HepG2 (cell line): ENCODE data around the gene MASP1. TPM values are rescaled to one million over a fixed set of nuclear protein-coding genes. Genes with fewer than 3 reads are reported as not detected.

Experiments
- CENPX ChIP-seq: sonication (generic); formaldehyde crosslinking; IDR thresholded peaks from 2 replicates; pipeline ENCODE4 v1.9.0; 2021; ENCODE audit warnings: mild to moderate bottlenecking, missing genetic modification reagents, moderate library complexity
- EEA1 ChIP-seq: sonication (generic); formaldehyde crosslinking; IDR thresholded peaks from 2 replicates; pipeline ENCODE4 v1.5.1; 2020; ENCODE audit warnings: mild to moderate bottlenecking, missing genetic modification reagents, borderline replicate concordance
- ESRRA ChIP-seq: sonication (generic); formaldehyde crosslinking; IDR thresholded peaks from 2 replicates; pipeline ENCODE4 v1.5.1; 2020; ENCODE audit warnings: mild to moderate bottlenecking, low read depth, missing genetic modification reagents
- HNF1A ChIP-seq, 2 experiments: sonication (generic) in 1 of 2; formaldehyde crosslinking in 1 of 2; IDR thresholded peaks; 2 replicates each; pipeline versions ENCODE4 v1.4.0 to v1.6.1; 2016 to 2020; ENCODE audit warnings: borderline replicate concordance in 1 of 2, low read depth in 1 of 2, mild to moderate bottlenecking in 1 of 2, missing genetic modification reagents in 1 of 2
- KDM2A ChIP-seq: sonication (generic); formaldehyde crosslinking; IDR thresholded peaks from 2 replicates; pipeline ENCODE4 v1.4.0; 2020; ENCODE audit warnings: low read depth, missing genetic modification reagents, borderline replicate concordance
- KLF15 ChIP-seq: sonication (generic); formaldehyde crosslinking; IDR thresholded peaks from 2 replicates; pipeline ENCODE4 v1.8.1; 2023; ENCODE audit warnings: borderline replicate concordance, mild to moderate bottlenecking, inconsistent platforms, missing genetic modification reagents, mixed read lengths
- KLF6 ChIP-seq: IDR thresholded peaks from 2 replicates; pipeline ENCODE4 v1.8.0; 2016; ENCODE audit warnings: missing biosample characterization, missing genetic modification reagents
- MEIS1 ChIP-seq: sonication (generic); formaldehyde crosslinking; IDR thresholded peaks from 2 replicates; pipeline ENCODE4 v1.9.0; 2021; ENCODE audit warnings: mild to moderate bottlenecking, missing genetic modification reagents, moderate library complexity, borderline replicate concordance
- MEIS2 ChIP-seq: sonication (generic); formaldehyde crosslinking; IDR thresholded peaks from 2 replicates; pipeline ENCODE4 v1.9.0; 2021; ENCODE audit warnings: mild to moderate bottlenecking, missing genetic modification reagents
- NFE2 ChIP-seq: sonication (generic); formaldehyde crosslinking; IDR thresholded peaks from 2 replicates; pipeline ENCODE4 v1.4.0; 2020; ENCODE audit warnings: missing genetic modification reagents
- NFE2L1 ChIP-seq: sonication (generic); formaldehyde crosslinking; IDR thresholded peaks from 2 replicates; pipeline ENCODE4 v1.4.0; 2020; ENCODE audit warnings: missing genetic modification reagents, mild to moderate bottlenecking, borderline replicate concordance
- PLRG1 ChIP-seq: fragments of 450-650 bp; conservative IDR thresholded peaks from 2 replicates; pipeline ENCODE4 v1.6.1; 2016
- TP53 ChIP-seq: sonication (generic); formaldehyde crosslinking; conservative IDR thresholded peaks from 2 replicates; pipeline ENCODE4 v1.4.0; 2020; ENCODE audit warnings: missing genetic modification reagents
- ZFYVE20 ChIP-seq: sonication (generic); formaldehyde crosslinking; IDR thresholded peaks from 2 replicates; pipeline ENCODE4 v1.8.0; 2023; ENCODE audit warnings: low read depth, mild to moderate bottlenecking, moderate library complexity, missing genetic modification reagents, borderline replicate concordance
- ZNF138 ChIP-seq: sonication (generic); formaldehyde crosslinking; IDR thresholded peaks from 2 replicates; pipeline ENCODE4 v1.5.0; 2020; ENCODE audit warnings: mild to moderate bottlenecking, low read depth, missing genetic modification reagents
- ZNF335 ChIP-seq: sonication (generic); formaldehyde crosslinking; IDR thresholded peaks from 2 replicates; pipeline ENCODE4 v1.4.0; 2020; ENCODE audit warnings: missing genetic modification reagents
- ZNF33A ChIP-seq: sonication (generic); formaldehyde crosslinking; IDR thresholded peaks from 2 replicates; pipeline ENCODE4 v1.5.1; 2020; ENCODE audit warnings: missing genetic modification reagents, mild to moderate bottlenecking, moderate library complexity, borderline replicate concordance
- ZNF549 ChIP-seq: sonication (generic); formaldehyde crosslinking; IDR thresholded peaks from 2 replicates; pipeline ENCODE4 v1.5.0; 2020; ENCODE audit warnings: missing genetic modification reagents
- ZNF644 ChIP-seq: IDR thresholded peaks from 2 replicates; pipeline ENCODE4 v1.6.1; 2016; ENCODE audit warnings: low read depth
- polyA plus RNA-seq, 8 experiments: library from polyadenylated mRNA; depleted of rRNA in 3 of 8; stranded (reverse) in 7 of 8; unstranded in 1 of 8; fragments of >200 nt; fragmentation: Illumina TruSeq in 4 of 8; extraction: Trizol in 4 of 8; gene quantifications; 2 replicates each; pipeline versions ENCODE4 v1.2.1 to v1.2.3, GENCODE V29; 2011 to 2016; ENCODE audit warnings: low read depth in 4 of 8, missing spikeins in 1 of 8, mixed read lengths in 1 of 8; ENCODE audit not compliant: insufficient read depth in 1 of 8
- total RNA-seq, 5 experiments: library from RNA; depleted of rRNA; stranded (reverse); fragments of >200 nt; fragmentation: Illumina TruSeq; extraction: Trizol; gene quantifications; 2 replicates each; pipeline ENCODE4 v1.2.3, GENCODE V29; 2016; ENCODE audit warnings: low read depth in 1 of 5
- TF ChIP-seq, protein P1 (sequence below): sonication (generic); formaldehyde crosslinking; IDR thresholded peaks from 2 replicates; pipeline ENCODE4 v1.8.1; 2023; ENCODE audit warnings: missing genetic modification reagents, mild to moderate bottlenecking, borderline replicate concordance
- TF ChIP-seq, protein P2 (sequence below): sonication (generic); formaldehyde crosslinking; IDR thresholded peaks from 2 replicates; pipeline ENCODE4 v1.8.1; 2023; ENCODE audit warnings: mild to moderate bottlenecking, missing genetic modification reagents
- TF ChIP-seq, protein P3 (sequence below), 2 experiments: fragments of 450-650 bp in 1 of 2; sonication (generic) in 1 of 2; formaldehyde crosslinking; IDR thresholded peaks; 2 replicates each; pipeline versions ENCODE4 v1.5.0 to v1.8.0; 2020 to 2022; ENCODE audit warnings: mild to moderate bottlenecking in 1 of 2, missing genetic modification reagents in 1 of 2

MASP1 gene
- total and polyA plus RNA-seq, 2 of the 13 experiments (the other 11 are each of a cell fraction or from before 2014, with no cell fraction given), result 10.8 to 56.0 TPM

DNA sequence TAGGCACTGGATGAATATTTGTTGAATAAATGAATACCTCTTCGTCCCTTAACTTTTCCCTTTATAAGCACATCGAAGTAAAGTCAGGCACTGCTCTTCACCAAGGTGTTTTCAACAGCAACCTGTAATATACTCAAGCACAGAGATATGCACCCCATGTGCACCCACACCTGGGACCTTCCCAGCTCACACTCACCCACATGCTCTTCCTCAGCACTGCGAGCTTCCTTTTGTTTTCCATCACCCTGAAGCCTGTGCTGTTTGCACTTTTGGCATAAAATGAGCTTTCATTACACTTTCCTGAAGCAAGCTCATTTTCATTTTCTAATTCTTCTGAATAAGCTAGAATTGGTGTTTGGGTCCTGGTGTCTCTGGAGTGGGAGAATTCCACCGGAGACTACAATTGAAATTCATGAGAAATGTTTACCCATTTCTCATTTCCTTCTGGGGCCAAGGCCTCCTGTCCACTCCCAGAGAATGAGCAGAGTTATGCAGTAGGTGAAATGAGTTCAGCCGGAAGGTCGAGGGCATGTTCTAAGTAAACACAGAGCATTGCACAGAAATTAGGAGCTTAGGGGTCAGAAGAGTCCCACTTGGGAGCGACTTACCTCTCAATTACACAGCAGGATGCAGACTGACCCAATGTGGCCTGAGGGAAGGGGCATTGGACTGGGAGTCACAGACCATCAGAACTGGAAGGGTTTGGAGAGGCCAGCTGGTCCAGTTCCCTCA, 15.0 kb downstream of the MASP1 start (continued):
- TF ChIP-seq HNF1A (IDR thresholded peaks at IDR 0.05; ENCODE audit: low read depth) (no peak; the same call in 1 of the 2 replicates), HNF1A (CRISPR knock-in tag; IDR thresholded peaks at IDR 0.05; ENCODE audit: borderline replicate concordance) (peak; percentile 74; the same call in 1 of the 2 replicates), TP53 (CRISPR knock-in tag) (no peak), MEIS1 (no peak), ZFYVE20 (CRISPR knock-in tag) (no peak), ZNF33A (CRISPR knock-in tag) (no peak), CENPX (CRISPR knock-in tag) (no peak), EEA1 (CRISPR knock-in tag) (no peak), ZNF335 (CRISPR knock-in tag) (peak; percentile 84; the same call in 1 of the 2 replicates), KLF6 (CRISPR knock-in tag) (no peak), NFE2L1 (no peak), ESRRA (CRISPR knock-in tag) (peak; percentile 84), KDM2A (CRISPR knock-in tag) (no peak), ZNF549 (CRISPR knock-in tag) (no peak), ZNF644 (peak; percentile 78; the same call in 1 of the 2 replicates), KLF15 (CRISPR knock-in tag) (no peak), NFE2 (CRISPR knock-in tag) (no peak), ZNF138 (CRISPR knock-in tag) (no peak), PLRG1 (no peak), MEIS2 (CRISPR knock-in tag) (no peak; the same call in 1 of the 2 replicates)
- TF ChIP-seq, protein P1, sequence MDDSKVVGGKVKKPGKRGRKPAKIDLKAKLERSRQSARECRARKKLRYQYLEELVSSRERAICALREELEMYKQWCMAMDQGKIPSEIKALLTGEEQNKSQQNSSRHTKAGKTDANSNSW (CRISPR knock-in tag), result no peak
- TF ChIP-seq, protein P2, sequence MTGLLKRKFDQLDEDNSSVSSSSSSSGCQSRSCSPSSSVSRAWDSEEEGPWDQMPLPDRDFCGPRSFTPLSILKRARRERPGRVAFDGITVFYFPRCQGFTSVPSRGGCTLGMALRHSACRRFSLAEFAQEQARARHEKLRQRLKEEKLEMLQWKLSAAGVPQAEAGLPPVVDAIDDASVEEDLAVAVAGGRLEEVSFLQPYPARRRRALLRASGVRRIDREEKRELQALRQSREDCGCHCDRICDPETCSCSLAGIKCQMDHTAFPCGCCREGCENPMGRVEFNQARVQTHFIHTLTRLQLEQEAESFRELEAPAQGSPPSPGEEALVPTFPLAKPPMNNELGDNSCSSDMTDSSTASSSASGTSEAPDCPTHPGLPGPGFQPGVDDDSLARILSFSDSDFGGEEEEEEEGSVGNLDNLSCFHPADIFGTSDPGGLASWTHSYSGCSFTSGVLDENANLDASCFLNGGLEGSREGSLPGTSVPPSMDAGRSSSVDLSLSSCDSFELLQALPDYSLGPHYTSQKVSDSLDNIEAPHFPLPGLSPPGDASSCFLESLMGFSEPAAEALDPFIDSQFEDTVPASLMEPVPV (CRISPR knock-in tag), result no peak
- TF ChIP-seq, protein P3, sequence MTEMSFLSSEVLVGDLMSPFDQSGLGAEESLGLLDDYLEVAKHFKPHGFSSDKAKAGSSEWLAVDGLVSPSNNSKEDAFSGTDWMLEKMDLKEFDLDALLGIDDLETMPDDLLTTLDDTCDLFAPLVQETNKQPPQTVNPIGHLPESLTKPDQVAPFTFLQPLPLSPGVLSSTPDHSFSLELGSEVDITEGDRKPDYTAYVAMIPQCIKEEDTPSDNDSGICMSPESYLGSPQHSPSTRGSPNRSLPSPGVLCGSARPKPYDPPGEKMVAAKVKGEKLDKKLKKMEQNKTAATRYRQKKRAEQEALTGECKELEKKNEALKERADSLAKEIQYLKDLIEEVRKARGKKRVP (CRISPR knock-in tag; IDR thresholded peaks at IDR 0.05), result peak in 1 of 2 experiments; percentile 84; a peak in 2 of 4 replicates
